Naive B cell (primary cell): ENCODE data around the gene IP6K1. TPM values are rescaled to one million over a fixed set of nuclear protein-coding genes. Genes with fewer than 3 reads are reported as not detected.

Source experiments
- ATAC-seq, 2 donors: fragments of 150-1000 bp; cut with Tn5 transposase; 2 replicates each; pipeline ENCODE4 v1.10.0; 2021; ENCODE audit warnings: low read depth in 2 of 2, mild to moderate bottlenecking in 2 of 2, moderate library complexity in 2 of 2
- DNase-seq: peaks from one replicate; pipeline ENCODE4 v3.0.0; 2022
- H3K27ac Mint-ChIP-seq, 6 donors: one replicate each; pipeline ENCODE4 v1.8.0; 2020 to 2022; ENCODE audit warnings: mild to moderate bottlenecking in 6 of 6, mixed read lengths in 6 of 6, moderate library complexity in 5 of 6, inconsistent platforms in 2 of 6
- H3K27me3 Mint-ChIP-seq, 3 donors: one replicate each; pipeline ENCODE4 v1.8.0; 2021 to 2022; ENCODE audit warnings: mixed read lengths in 3 of 3, mild to moderate bottlenecking in 1 of 3
- H3K36me3 Mint-ChIP-seq, 2 donors: one replicate each; pipeline ENCODE4 v1.8.0; 2020 to 2022; ENCODE audit warnings: mixed read lengths in 2 of 2, inconsistent platforms in 1 of 2, mild to moderate bottlenecking in 1 of 2
- H3K4me1 Mint-ChIP-seq, 3 donors: one replicate each; pipeline ENCODE4 v1.8.0; 2020 to 2022; ENCODE audit warnings: mixed read lengths in 3 of 3, inconsistent platforms in 1 of 3, mild to moderate bottlenecking in 1 of 3, moderate library complexity in 1 of 3
- H3K4me3 Mint-ChIP-seq, 8 donors: one replicate each; pipeline ENCODE4 v1.8.0; 2020 to 2022; ENCODE audit warnings: mild to moderate bottlenecking in 8 of 8, mixed read lengths in 8 of 8, moderate library complexity in 8 of 8, inconsistent platforms in 2 of 8
- H3K9me3 Mint-ChIP-seq, 7 donors: one replicate each; pipeline ENCODE4 v1.8.0; 2020 to 2022; ENCODE audit warnings: mixed read lengths in 7 of 7, mild to moderate bottlenecking in 5 of 7, inconsistent platforms in 2 of 7, moderate library complexity in 1 of 7
- polyA plus RNA-seq, 6 donors: library from polyadenylated mRNA; unstranded; fragments of 300-500 nt; fragmentation: Illumina TruSeq; gene quantifications; one replicate each; pipeline ENCODE4 v1.2.3, GENCODE V29; 2021; ENCODE audit warnings: low read depth in 6 of 6

IP6K1 gene
- polyA plus RNA-seq, 6 donors from 2014 or later = 16.2 to 23.9 (median 21.3) TPM

GRCh38 chr3:49803465-49804140, 17.3 kb upstream of the IP6K1 start:
- H3K4me3 Mint-ChIP-seq = peak overlapping the region; percentile 77 to 96 (median 93)
- H3K4me1 Mint-ChIP-seq = peaks cover 46 to 62% (median 60%) of the 10 kb centered on the region in 3 donors
- ATAC-seq (peak; percentile 25 to 27), DNase-seq (peak; percentile 72)
- H3K9me3 Mint-ChIP-seq = no peaks in the 10 kb centered on the region
- peaks cover 3 to 18% (median 11%) of the 10 kb centered on the region in 3 donors for H3K27me3 Mint-ChIP-seq
- peak overlapping the region; percentile 71 to 98 (median 94) for H3K27ac Mint-ChIP-seq
- no peaks in the 10 kb centered on the region for H3K36me3 Mint-ChIP-seq

GRCh38 chr3:49802719-49803464, 16.6 kb upstream of the IP6K1 start, which contains the start of gene INKA1:
TSS of gene INKA1 (plus strand) at chr3:49803261. CDS start at chr3:49803393, 132 bp downstream.
- ATAC-seq (peak; percentile 67 to 71), DNase-seq (peak; percentile 89)
- Mint-ChIP-seq H3K27me3 (peaks cover 3 to 18% (median 11%) of the 10 kb centered on the region in 3 donors), H3K4me1 (peaks cover 38 to 55% (median 53%) of the 10 kb centered on the region in 3 donors), H3K9me3 (no peaks in the 10 kb centered on the region), H3K4me3 (peak within 1 kb of the TSS; percentile 77 to 96 (median 93)), H3K27ac (peak within 1 kb of the TSS; percentile 71 to 98 (median 96)), H3K36me3 (no peaks in the 10 kb centered on the region)

GRCh38 chr3:49801160-49801559, 14.8 kb upstream of the IP6K1 start:
- H3K9me3 Mint-ChIP-seq = no peaks in the 10 kb centered on the region
- no peak for ATAC-seq
- peaks cover 23 to 39% (median 36%) of the 10 kb centered on the region in 3 donors for H3K4me1 Mint-ChIP-seq
- H3K27ac Mint-ChIP-seq = peak overlapping the region in 1 of 6 donors; percentile 61
- no peak for DNase-seq
- H3K4me3 Mint-ChIP-seq = peak overlapping the region in 2 of 8 donors; percentile 44 to 88
- no peaks in the 10 kb centered on the region for H3K36me3 Mint-ChIP-seq
- H3K27me3 Mint-ChIP-seq = peaks cover 3 to 18% (median 11%) of the 10 kb centered on the region in 3 donors

- Mint-ChIP-seq H3K27ac (no peak within 1 kb of the TSS), H3K9me3 (no peaks in the 10 kb centered on the region), H3K4me3 (peak within 1 kb of the TSS in 2 of 8 donors; percentile 57 to 71)
These were observed 13.4 kb upstream of the IP6K1 start, which contains the start of gene CDHR4 for GRCh38 chr3:49799761-49800160. TSS of gene CDHR4 (minus strand) at chr3:49799873. CDS start at chr3:49799812, 61 bp downstream.

GRCh38 chr3:49799105-49799504, 12.8 kb upstream of the IP6K1 start:
- no peaks in the 10 kb centered on the region for H3K9me3 Mint-ChIP-seq
- peaks cover 7 to 20% (median 15%) of the 10 kb centered on the region in 3 donors for H3K4me1 Mint-ChIP-seq
- H3K27me3 Mint-ChIP-seq = peaks cover 3 to 18% (median 11%) of the 10 kb centered on the region in 3 donors
- DNase-seq (no peak), ATAC-seq (no peak)
- H3K36me3 Mint-ChIP-seq = no peaks in the 10 kb centered on the region
- no peak overlapping the region for H3K4me3 Mint-ChIP-seq
- H3K27ac Mint-ChIP-seq = no peak overlapping the region

More at GRCh38 chr3:49799761-49800160, 13.4 kb upstream of the IP6K1 start, which contains the start of gene CDHR4:
- Mint-ChIP-seq H3K27me3 (peaks cover 3 to 18% (median 11%) of the 10 kb centered on the region in 3 donors), H3K36me3 (no peaks in the 10 kb centered on the region), H3K4me1 (peaks cover 10 to 26% (median 22%) of the 10 kb centered on the region in 3 donors)
- ATAC-seq = no peak
- DNase-seq = no peak

- Mint-ChIP-seq H3K36me3 (no peaks in the 10 kb centered on the region), H3K9me3 (no peaks in the 10 kb centered on the region), H3K4me3 (no peak overlapping the region), H3K27me3 (peaks cover 0 to 2% (median 0%) of the 10 kb centered on the region in 3 donors), H3K27ac (no peak overlapping the region), H3K4me1 (peaks cover 1 to 3% (median 3%) of the 10 kb centered on the region in 3 donors)
- DNase-seq (no peak), ATAC-seq (no peak)
These were observed 8.9 kb upstream of the IP6K1 start for GRCh38 chr3:49794926-49795905.

GRCh38 chr3:49794431-49794830, 8.1 kb upstream of the IP6K1 start:
- Mint-ChIP-seq H3K36me3 (no peaks in the 10 kb centered on the region), H3K9me3 (no peaks in the 10 kb centered on the region), H3K4me1 (peaks cover 4 to 11% (median 7%) of the 10 kb centered on the region in 3 donors), H3K27ac (no peak overlapping the region), H3K4me3 (no peak overlapping the region), H3K27me3 (peaks cover 0 to 5% (median 0%) of the 10 kb centered on the region in 3 donors)
- no peak for ATAC-seq
- no peak for DNase-seq

- H3K9me3 Mint-ChIP-seq = no peaks in the 10 kb centered on the region
- DNase-seq (no peak), ATAC-seq (no peak)
These were observed 7.2 kb upstream of the IP6K1 start for GRCh38 chr3:49793486-49794085.

GRCh38 chr3:49792371-49793150, 6.2 kb upstream of the IP6K1 start:
- Mint-ChIP-seq H3K27me3 (peaks cover 0 to 5% (median 0%) of the 10 kb centered on the region in 3 donors), H3K27ac (no peak overlapping the region), H3K4me3 (no peak overlapping the region), H3K9me3 (no peaks in the 10 kb centered on the region), H3K4me1 (peaks cover 4 to 12% (median 7%) of the 10 kb centered on the region in 3 donors), H3K36me3 (no peaks in the 10 kb centered on the region)
- no peak for ATAC-seq
- no peak for DNase-seq

More at GRCh38 chr3:49793486-49794085, 7.2 kb upstream of the IP6K1 start:
- Mint-ChIP-seq H3K36me3 (no peaks in the 10 kb centered on the region), H3K4me3 (no peak overlapping the region), H3K27me3 (peaks cover 0 to 5% (median 0%) of the 10 kb centered on the region in 3 donors), H3K4me1 (peaks cover 4 to 12% (median 7%) of the 10 kb centered on the region in 3 donors), H3K27ac (no peak overlapping the region)

- no peak for DNase-seq
- H3K27ac Mint-ChIP-seq = peak overlapping the region in 1 of 6 donors; percentile 49
- no peak overlapping the region for H3K4me3 Mint-ChIP-seq
- no peak for ATAC-seq
- H3K9me3 Mint-ChIP-seq = no peaks in the 10 kb centered on the region
- H3K4me1 Mint-ChIP-seq = peaks cover 9 to 17% (median 16%) of the 10 kb centered on the region in 3 donors
- no peaks in the 10 kb centered on the region for H3K36me3 Mint-ChIP-seq
- peaks cover 0 to 5% (median 0%) of the 10 kb centered on the region in 3 donors for H3K27me3 Mint-ChIP-seq
These were observed 5.2 kb upstream of the IP6K1 start for GRCh38 chr3:49791571-49791970.

GRCh38 chr3:49790626-49791411, 4.5 kb upstream of the IP6K1 start:
- Mint-ChIP-seq H3K27ac (peak overlapping the region in 4 of 6 donors; percentile 62 to 87 (median 84)), H3K9me3 (no peaks in the 10 kb centered on the region), H3K4me3 (no peak overlapping the region), H3K36me3 (no peaks in the 10 kb centered on the region), H3K27me3 (peaks cover 0 to 5% (median 0%) of the 10 kb centered on the region in 3 donors), H3K4me1 (peaks cover 9 to 19% (median 17%) of the 10 kb centered on the region in 3 donors)
- no peak for DNase-seq
- no peak for ATAC-seq
